K562 (cell line): ENCODE results near the gene CIAO3. TPM values are rescaled to one million over a fixed set of nuclear protein-coding genes. Genes with fewer than 3 reads are reported as not detected.

Experiments used
- BRF2 ChIP-seq: IDR thresholded peaks from 3 replicates; pipeline ENCODE4 v1.6.1; 2011; ENCODE audit warnings: borderline replicate concordance, mild to moderate bottlenecking; ENCODE audit not compliant: insufficient read length, insufficient read depth
- COPS2 ChIP-seq: fragments of 450-650 bp; conservative IDR thresholded peaks from 2 replicates; pipeline ENCODE4 v1.6.1; 2016; ENCODE audit warnings: mild to moderate bottlenecking, moderate library complexity
- CXXC5 ChIP-seq: fragments of 250-450 bp; sonication (Bioruptor Pico); IDR thresholded peaks from 2 replicates; pipeline ENCODE4 v1.8.0; 2022; ENCODE audit warnings: inconsistent platforms, mild to moderate bottlenecking, moderate library complexity
- FOXJ2 ChIP-seq: fragments of 200-800 bp; sonication (Bioruptor generic); IDR thresholded peaks from 2 replicates; pipeline ENCODE4 v1.6.1; 2016; ENCODE audit warnings: missing genetic modification characterization, missing compliant biosample characterization
- GABPB2 ChIP-seq: fragments of 250-450 bp; sonication (Bioruptor Pico); conservative IDR thresholded peaks from 2 replicates; pipeline ENCODE4 v1.5.1; 2021; ENCODE audit warnings: mild to moderate bottlenecking
- GMEB1 ChIP-seq: fragments of 250-450 bp; sonication (Bioruptor Pico); IDR thresholded peaks from 2 replicates; pipeline ENCODE4 v1.4.0; 2020; ENCODE audit warnings: mild to moderate bottlenecking
- HDAC1 ChIP-seq, 2 experiments: fragments of 450-650 bp; IDR thresholded peaks; 2 replicates each; pipeline ENCODE4 v1.6.1; 2016 to 2017; ENCODE audit warnings: inconsistent platforms in 1 of 2, mild to moderate bottlenecking in 1 of 2, moderate library complexity in 1 of 2
- HOMEZ ChIP-seq: fragments of 250-450 bp; sonication (Bioruptor Pico); IDR thresholded peaks from 2 replicates; pipeline ENCODE4 v1.4.0; 2020; ENCODE audit warnings: mild to moderate bottlenecking, moderate library complexity
- IRF1 ChIP-seq: sonication (generic); formaldehyde crosslinking; IDR thresholded peaks from 2 replicates; pipeline ENCODE4 v1.8.0; 2022; ENCODE audit warnings: missing genetic modification reagents, mild to moderate bottlenecking, borderline replicate concordance
- KAT7 ChIP-seq: sonication (generic); formaldehyde crosslinking; IDR thresholded peaks from 2 replicates; pipeline ENCODE4 v1.8.0; 2022; ENCODE audit warnings: missing genetic modification reagents, mild to moderate bottlenecking, borderline replicate concordance
- MTA2 ChIP-seq: fragments of 450-650 bp; IDR thresholded peaks from 2 replicates; pipeline ENCODE4 v1.6.1; 2016; ENCODE audit warnings: low read depth
- NUFIP1 ChIP-seq: fragments of 450-650 bp; IDR thresholded peaks from 2 replicates; pipeline ENCODE4 v1.6.1; 2018; ENCODE audit not compliant: partially characterized antibody
- SRF ChIP-seq, 2 experiments: fragments of 250-450, 450-650 bp in 1 of 2; sonication (Bioruptor Pico) in 1 of 2; sonication (generic) in 1 of 2; formaldehyde crosslinking; IDR thresholded peaks; 2 replicates each; pipeline versions ENCODE4 v1.5.0 to v1.5.1; 2020 to 2022; ENCODE audit warnings: mild to moderate bottlenecking in 1 of 2, missing genetic modification reagents in 1 of 2
- THAP12 ChIP-seq: fragments of 250-450 bp; sonication (Bioruptor Pico); IDR thresholded peaks from 2 replicates; pipeline ENCODE4 v1.9.0; 2021; ENCODE audit warnings: mild to moderate bottlenecking, inconsistent platforms
- UBTF ChIP-seq, 2 experiments: IDR thresholded peaks; 2 replicates each; pipeline ENCODE4 v1.6.1; 2012; ENCODE audit warnings: improper control_type of control experiment in 2 of 2, low read depth in 2 of 2, low read length in 2 of 2, borderline replicate concordance in 1 of 2
- ZNF184 ChIP-seq: sonication (generic); formaldehyde crosslinking; IDR thresholded peaks from 2 replicates; pipeline ENCODE4 v1.5.0; 2020; ENCODE audit warnings: missing genetic modification reagents
- polyA plus RNA-seq, 8 experiments: library from polyadenylated mRNA; depleted of rRNA in 4 of 8; stranded (reverse) in 5 of 8; unstranded in 3 of 8; fragments of >200 nt; fragmentation: Nextera tagmentation in 2 of 8; fragmentation: Illumina TruSeq in 1 of 8; extraction: Ambion mirVana in 2 of 8; extraction: Trizol in 1 of 8; gene quantifications; 2 replicates each; pipeline versions ENCODE4 v1.2.1 to v1.2.3, GENCODE V29; 2011 to 2014; ENCODE audit warnings: inconsistent platforms in 1 of 8, missing spikeins in 1 of 8
- total RNA-seq, 7 experiments: library from RNA; depleted of rRNA in 6 of 7; stranded (reverse); fragments of >200 nt in 6 of 7; fragmentation: Illumina TruSeq in 2 of 7; extraction: Trizol in 2 of 7; gene quantifications; 2 replicates each; pipeline versions ENCODE4 v1.2.1 to v1.2.3, GENCODE V29; 2011 to 2021; ENCODE audit warnings: low replicate concordance in 1 of 7

Gene CIAO3
- total and polyA plus RNA-seq, 9 of the 15 experiments (the other 6 are each of a cell fraction or from before 2014, with no cell fraction given), result 2.2 to 35.6 (median 18.7) TPM

- TF ChIP-seq SRF (CRISPR knock-in tag; IDR thresholded peaks at IDR 0.05) (no peak), MTA2 (no peak), NUFIP1 (no peak), IRF1 (CRISPR knock-in tag) (no peak), UBTF (IDR thresholded peaks at IDR 0.05; ENCODE audit: borderline replicate concordance in 1 of 2, low read depth in 2 of 2, low read length in 2 of 2) (no peak), KAT7 (CRISPR knock-in tag) (no peak), FOXJ2 (tag) (peak; percentile 53; the same call in 1 of the 2 replicates), THAP12 (CRISPR knock-in tag) (no peak), GMEB1 (CRISPR knock-in tag) (no peak), BRF2 (no peak), HOMEZ (CRISPR knock-in tag) (no peak), ZNF184 (CRISPR knock-in tag) (no peak), CXXC5 (CRISPR knock-in tag) (peak; percentile 71), GABPB2 (CRISPR knock-in tag) (no peak), HDAC1 (IDR thresholded peaks at IDR 0.05) (0 out of 4 replicates have a peak, but pooled peaks of 1 of the 2 experiments have one; percentile 30), COPS2 (no peak)
These were observed 31.0 kb downstream of the CIAO3 start (continued) for GRCh38 chr16:709566-710499.
